Naive thymus-derived CD4-positive, alpha-beta T cell (primary cell): ENCODE results near the gene OGFOD2. TPM values are rescaled to one million over a fixed set of nuclear protein-coding genes. Genes with fewer than 3 reads are reported as not detected.
A peak's percentile ranks its signal among the peaks of the same experiment; 100 is the strongest.

Experiments
- ATAC-seq: fragments of 150-1000 bp; cut with Tn5 transposase; 2 replicates; pipeline ENCODE4 v1.10.0; 2021; ENCODE audit warnings: mild to moderate bottlenecking, moderate library complexity
- CTCF ChIA-PET: fragments of 350-600 bp; sonication (Branson Sonifier 250); formaldehyde crosslinking; loops from one replicate; lab custom pipeline; 2021; ENCODE audit warnings: antibody characterized with exemption; lab: Charles Lee
- POLR2A ChIA-PET: fragments of 350-600 bp; sonication (Branson Sonifier 250); formaldehyde crosslinking; loops from one replicate; lab custom pipeline; 2021; ENCODE audit warnings: antibody characterized with exemption, inconsistent platforms; lab: Charles Lee
- DNase-seq, 9 donors: peaks; one replicate each; pipeline versions ENCODE4 v3.0.0 to v3.0.0-alpha.2; 2020 to 2022; ENCODE audit warnings: mixed read lengths in 1 of 9
- H3K27ac ChIP-seq: one replicate; pipeline ENCODE4 v1.7.0; 2013; ENCODE audit warnings: mild to moderate bottlenecking, low read depth, low read length, moderate library complexity
- H3K27me3 ChIP-seq, 2 donors: one replicate each; pipeline ENCODE4 v1.7.0; 2013; ENCODE audit warnings: low read length in 2 of 2, mild to moderate bottlenecking in 2 of 2, moderate library complexity in 2 of 2; ENCODE audit not compliant: control insufficient read depth in 2 of 2, insufficient read depth in 2 of 2
- H3K36me3 ChIP-seq, 3 experiments: 1 replicate in 2 of 3; 2 replicates in 1 of 3; pipeline ENCODE4 v1.7.0; 2013; ENCODE audit warnings: low read length in 3 of 3, mild to moderate bottlenecking in 3 of 3, moderate library complexity in 1 of 3; ENCODE audit not compliant: insufficient read depth in 3 of 3, control insufficient read depth in 2 of 3
- H3K4me1 ChIP-seq, 2 donors: one replicate each; pipeline ENCODE4 v1.7.0; 2013; ENCODE audit warnings: low read length in 2 of 2, mild to moderate bottlenecking in 2 of 2, moderate library complexity in 1 of 2; ENCODE audit not compliant: control insufficient read depth in 2 of 2, insufficient read depth in 2 of 2
- H3K4me3 ChIP-seq: 2 replicates; pipeline ENCODE4 v1.7.0; 2013; ENCODE audit warnings: mild to moderate bottlenecking, low read length
- H3K9me3 ChIP-seq, 3 experiments: 1 replicate in 2 of 3; 2 replicates in 1 of 3; pipeline ENCODE4 v1.7.0; 2013; ENCODE audit warnings: low read length in 3 of 3; ENCODE audit not compliant: control insufficient read depth in 2 of 3
- H3K27ac Mint-ChIP-seq, 9 donors: one replicate each; pipeline ENCODE4 v1.8.0; 2020 to 2022; ENCODE audit warnings: mixed read lengths in 9 of 9, mild to moderate bottlenecking in 8 of 9, moderate library complexity in 5 of 9, inconsistent platforms in 2 of 9
- H3K27me3 Mint-ChIP-seq, 5 donors: one replicate each; pipeline ENCODE4 v1.8.0; 2021 to 2022; ENCODE audit warnings: mixed read lengths in 5 of 5, mild to moderate bottlenecking in 1 of 5
- H3K36me3 Mint-ChIP-seq, 5 donors: one replicate each; pipeline ENCODE4 v1.8.0; 2020 to 2022; ENCODE audit warnings: mixed read lengths in 5 of 5, mild to moderate bottlenecking in 3 of 5, inconsistent platforms in 1 of 5
- H3K4me1 Mint-ChIP-seq, 7 donors: one replicate each; pipeline ENCODE4 v1.8.0; 2020 to 2022; ENCODE audit warnings: mixed read lengths in 7 of 7, mild to moderate bottlenecking in 3 of 7, inconsistent platforms in 1 of 7
- H3K4me3 Mint-ChIP-seq, 10 donors: one replicate each; pipeline ENCODE4 v1.8.0; 2020 to 2022; ENCODE audit warnings: mild to moderate bottlenecking in 10 of 10, mixed read lengths in 10 of 10, moderate library complexity in 6 of 10, inconsistent platforms in 2 of 10
- H3K9me3 Mint-ChIP-seq, 11 donors: one replicate each; pipeline ENCODE4 v1.8.0; 2020 to 2022; ENCODE audit warnings: mixed read lengths in 11 of 11, mild to moderate bottlenecking in 4 of 11, inconsistent platforms in 1 of 11, moderate library complexity in 1 of 11
- intact Hi-C, 2 donors: fragments of 100-400 bp; cut with micrococcal nuclease; formaldehyde crosslinking; loops; one replicate each; pipeline ENCODE4 v1.15.1; 2023
- polyA plus RNA-seq, 2 donors: library from polyadenylated mRNA; unstranded; fragments of 300-500 nt; fragmentation: Illumina TruSeq; gene quantifications; one replicate each; pipeline ENCODE4 v1.2.3, GENCODE V29; 2021
- total RNA-seq, 6 experiments: library from RNA in 5 of 6; stranded (reverse) in 5 of 6; gene quantifications; 1 replicate in 5 of 6; 2 replicates in 1 of 6; pipeline ENCODE4 v1.2.3 and lab custom pipeline; 2021 to 2026

The OGFOD2 gene
- total and polyA plus RNA-seq, 7 experiments from 2014 or later: 16.8 to 49.1 (median 21.7) TPM

DNA sequence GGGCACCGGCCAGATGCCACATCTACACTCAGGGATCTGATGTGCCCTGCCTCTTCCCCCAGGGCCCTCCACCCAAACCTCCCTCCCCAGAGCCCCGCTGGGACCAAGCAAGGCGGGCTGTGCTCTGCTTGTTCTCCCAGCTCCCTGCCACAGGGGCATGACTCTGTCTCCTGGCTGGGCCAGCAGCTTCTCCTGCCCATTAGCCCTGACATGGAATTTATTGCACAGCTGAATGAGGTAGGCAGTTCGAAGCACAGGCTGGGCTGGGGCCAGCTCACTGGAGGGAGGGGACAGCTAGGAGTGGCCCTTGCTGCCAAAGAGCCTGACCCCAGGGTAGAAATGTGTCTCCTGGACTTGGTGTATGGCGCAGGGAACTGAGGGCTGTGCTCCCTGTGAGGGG, 47.8 kb downstream of the OGFOD2 start:
- Mint-ChIP-seq H3K9me3 (peaks cover 0 to 1% (median 0%) of the 10 kb centered on the region in 11 donors), H3K36me3 (peaks cover 0 to 16% (median 0%) of the 10 kb centered on the region in 5 donors), H3K27ac (peak overlapping the region in 1 of 9 donors; percentile 28), H3K4me3 (no peak overlapping the region), H3K27me3 (no peaks in the 10 kb centered on the region), H3K4me1 (peaks cover 17 to 65% (median 52%) of the 10 kb centered on the region in 7 donors)
- no peak overlapping the region for H3K4me3 ChIP-seq
- ATAC-seq (no peak), DNase-seq (no peak)
- H3K4me1 ChIP-seq: peaks cover 0 to 3% of the 10 kb centered on the region in 2 donors
- H3K36me3 ChIP-seq: peaks cover 0 to 34% (median 0%) of the 10 kb centered on the region in 3 experiments
- H3K9me3 ChIP-seq: no peaks in the 10 kb centered on the region
- ChIA-PET CTCF (no interaction called here), POLR2A (no interaction called here)
- no peak overlapping the region for H3K27ac ChIP-seq
- intact Hi-C loops: no loop called here
- no peaks in the 10 kb centered on the region for H3K27me3 ChIP-seq

DNA sequence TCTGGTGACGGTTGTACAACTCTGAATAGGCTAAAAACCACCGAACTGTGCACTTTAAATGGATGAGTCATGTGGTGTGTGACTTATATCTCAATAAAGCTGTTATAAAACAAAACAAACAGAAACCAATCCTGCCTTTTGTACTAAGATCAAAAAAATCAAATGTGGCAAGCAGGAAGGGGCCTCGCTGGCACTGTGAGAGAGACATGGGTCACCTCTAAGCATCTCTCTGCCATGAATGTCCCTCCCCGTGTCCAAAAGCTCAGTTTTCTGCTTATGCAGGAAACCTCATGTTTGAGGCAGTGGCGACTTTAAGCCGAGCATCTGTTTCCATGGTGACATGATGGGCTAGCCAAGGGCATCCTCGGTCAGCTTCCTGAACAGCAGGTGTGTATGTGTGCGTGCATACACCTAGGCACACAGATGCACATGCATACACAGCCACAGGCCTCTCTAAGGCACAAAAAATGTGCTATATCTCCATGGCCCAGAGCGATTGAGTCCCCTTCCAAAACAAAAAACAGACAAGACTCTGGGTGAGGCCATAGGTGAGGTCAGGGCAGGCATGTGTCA, 49.9 kb downstream of the OGFOD2 start:
- DNase-seq (no peak), ATAC-seq (peak; percentile 41)
- no peaks in the 10 kb centered on the region for H3K9me3 ChIP-seq
- no peaks in the 10 kb centered on the region for H3K27me3 Mint-ChIP-seq
- no peak overlapping the region for H3K27ac ChIP-seq
- H3K4me3 ChIP-seq: no peak overlapping the region
- H3K36me3 Mint-ChIP-seq: peaks cover 0 to 16% (median 0%) of the 10 kb centered on the region in 5 donors
- peaks cover 10 to 66% (median 59%) of the 10 kb centered on the region in 7 donors for H3K4me1 Mint-ChIP-seq
- H3K9me3 Mint-ChIP-seq: peaks cover 0 to 1% (median 0%) of the 10 kb centered on the region in 11 donors
- peak overlapping the region; percentile 11 to 57 (median 43) for H3K27ac Mint-ChIP-seq
- no peak overlapping the region for H3K4me3 Mint-ChIP-seq
- peaks cover 0 to 3% of the 10 kb centered on the region in 2 donors for H3K4me1 ChIP-seq
- POLR2A ChIA-PET: interaction anchor here (0.5 to 0.6 kb wide), 2 partner anchors 9 to 1583 kb away, joined by 3 read pairs; no protein-coding TSS in a partner anchor
- no peaks in the 10 kb centered on the region for H3K27me3 ChIP-seq
- intact Hi-C loops: no loop called here
- CTCF ChIA-PET: interaction anchor here (0.6 to 1.1 kb wide), 2 partner anchors 212 to 1732 kb away, joined by 3 read pairs; no protein-coding TSS in a partner anchor
- peaks cover 0 to 47% (median 0%) of the 10 kb centered on the region in 3 experiments for H3K36me3 ChIP-seq

DNA sequence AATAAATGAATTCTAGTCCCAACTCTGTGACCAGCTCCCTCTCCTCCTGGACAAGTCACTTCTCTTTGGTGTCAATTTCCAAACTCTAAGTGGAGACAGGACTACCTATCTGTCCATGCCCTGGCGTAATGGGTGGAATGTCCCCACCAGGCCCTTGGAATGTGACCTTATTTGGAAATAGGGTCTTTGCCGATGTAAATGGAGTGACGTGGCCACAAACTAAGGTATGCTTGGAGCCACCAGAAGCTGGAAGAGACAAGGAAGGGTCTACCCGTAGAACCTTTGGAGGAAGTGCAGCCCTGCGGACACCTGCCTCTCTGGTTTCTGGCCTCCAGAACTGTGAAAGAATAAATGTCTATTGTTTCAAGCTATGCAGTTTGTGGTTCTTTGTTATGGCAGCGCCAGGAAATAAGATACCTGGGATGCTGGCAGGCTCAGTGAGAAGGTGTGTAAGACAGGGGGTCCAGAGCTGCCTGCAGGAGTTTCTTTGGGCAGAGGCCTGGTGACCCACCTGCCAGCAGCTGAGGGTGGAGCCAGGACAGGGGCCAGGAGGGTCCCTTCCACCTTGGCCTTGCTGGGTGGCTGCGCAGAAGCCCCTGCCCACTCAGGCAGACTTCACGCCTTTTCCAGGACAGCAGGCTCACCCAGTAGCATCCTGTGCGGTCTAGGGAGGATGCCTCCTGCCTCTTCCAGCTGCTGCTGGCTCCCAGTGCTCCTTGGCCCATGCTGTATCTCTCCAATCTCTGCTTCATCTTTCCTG, 51.2 kb downstream of the OGFOD2 start:
- Mint-ChIP-seq H3K4me3 (no peak overlapping the region), H3K36me3 (peaks cover 0 to 23% (median 0%) of the 10 kb centered on the region in 5 donors), H3K27me3 (no peaks in the 10 kb centered on the region), H3K9me3 (peaks cover 0 to 1% (median 0%) of the 10 kb centered on the region in 11 donors), H3K4me1 (peaks cover 10 to 66% (median 54%) of the 10 kb centered on the region in 7 donors), H3K27ac (peak overlapping the region in 4 of 9 donors; percentile 3 to 85 (median 67))
- no peak overlapping the region for H3K27ac ChIP-seq
- peaks cover 0 to 58% (median 0%) of the 10 kb centered on the region in 3 experiments for H3K36me3 ChIP-seq
- H3K27me3 ChIP-seq: no peaks in the 10 kb centered on the region
- no peak overlapping the region for H3K4me3 ChIP-seq
- no peak for ATAC-seq
- ChIA-PET CTCF (no interaction called here), POLR2A (no interaction called here)
- DNase-seq: no peak
- intact Hi-C loops: no loop called here
- peaks cover 0 to 3% of the 10 kb centered on the region in 2 donors for H3K4me1 ChIP-seq
- no peaks in the 10 kb centered on the region for H3K9me3 ChIP-seq

DNA sequence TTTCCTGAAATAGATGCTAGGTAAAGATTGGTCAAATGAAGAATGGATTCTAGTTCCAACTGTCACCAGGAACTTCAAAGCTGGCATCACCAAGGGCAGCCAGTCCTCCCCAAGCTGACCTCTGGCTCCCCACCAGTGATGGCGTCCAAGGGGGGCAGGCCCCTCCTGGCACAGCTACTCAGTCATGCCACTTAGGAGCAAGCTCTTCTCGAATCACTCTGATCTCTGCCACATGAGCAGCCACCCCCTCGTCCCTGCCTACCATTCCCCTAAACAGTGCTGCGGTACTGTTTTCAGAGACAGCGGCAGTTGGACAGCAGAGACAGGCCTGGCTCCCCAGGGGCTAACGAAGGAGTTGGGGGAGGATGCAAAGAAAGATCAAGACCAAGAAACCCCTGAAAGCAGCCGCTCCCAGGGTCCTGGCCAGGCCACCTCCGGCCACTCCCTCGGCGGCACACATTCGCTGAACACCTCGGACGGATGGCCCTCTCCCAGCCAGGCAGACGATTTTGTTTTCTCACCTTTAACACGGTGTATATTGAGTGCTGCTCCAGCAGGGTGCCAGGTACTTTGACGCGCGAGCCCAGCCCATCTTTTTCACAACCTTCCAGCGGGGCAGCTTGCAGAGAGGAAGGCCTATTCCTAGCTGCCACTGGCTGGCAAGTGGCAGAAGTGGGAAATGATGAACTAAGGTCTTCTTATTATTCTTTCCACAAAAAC, 52.8 kb downstream of the OGFOD2 start:
- peaks cover 0 to 3% of the 10 kb centered on the region in 2 donors for H3K4me1 ChIP-seq
- H3K4me3 ChIP-seq: no peak overlapping the region
- CTCF ChIA-PET: interaction anchor here (0.7 to 0.8 kb wide), 2 partner anchors 15 to 61 kb away, joined by 3 to 4 read pairs; no protein-coding TSS in a partner anchor
- ATAC-seq: no peak
- POLR2A ChIA-PET: interaction anchor here (0.6 kb wide), 2 partner anchors 22 to 142 kb away, joined by 3 to 4 read pairs; no protein-coding TSS in a partner anchor
- H3K9me3 ChIP-seq: no peaks in the 10 kb centered on the region
- Mint-ChIP-seq H3K9me3 (peaks cover 0 to 1% (median 0%) of the 10 kb centered on the region in 11 donors), H3K4me1 (peaks cover 0 to 69% (median 49%) of the 10 kb centered on the region in 7 donors), H3K27me3 (no peaks in the 10 kb centered on the region), H3K36me3 (peaks cover 0 to 28% (median 0%) of the 10 kb centered on the region in 5 donors), H3K4me3 (peak overlapping the region in 1 of 10 donors; percentile 23), H3K27ac (peak overlapping the region in 8 of 9 donors; percentile 65 to 93 (median 84))
- H3K27ac ChIP-seq: peak overlapping the region; percentile 7
- H3K27me3 ChIP-seq: no peaks in the 10 kb centered on the region
- H3K36me3 ChIP-seq: peaks cover 0 to 62% (median 0%) of the 10 kb centered on the region in 3 experiments
- DNase-seq: no peak
- intact Hi-C loops: no loop called here

DNA sequence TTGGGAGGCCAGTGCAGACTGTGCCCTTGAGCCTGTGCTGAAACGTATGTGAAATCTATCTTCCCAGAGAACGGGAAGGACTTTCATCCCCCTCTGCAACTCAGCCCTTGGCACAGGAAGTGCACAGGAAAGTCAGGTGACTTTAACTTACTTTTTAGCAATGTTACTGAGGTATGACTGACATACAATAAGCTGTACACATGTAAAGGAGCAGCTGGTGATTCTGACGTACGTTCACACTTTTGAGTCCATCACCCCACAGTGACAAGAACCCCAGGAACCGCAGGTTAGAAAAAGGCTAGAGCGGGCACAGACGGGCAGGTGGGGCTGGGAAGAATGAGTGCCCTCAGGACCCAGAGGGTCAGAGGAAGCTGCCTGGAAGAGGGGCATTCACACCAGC, 53.4 kb downstream of the OGFOD2 start:
- no peaks in the 10 kb centered on the region for H3K9me3 ChIP-seq
- peaks cover 3 to 67% (median 51%) of the 10 kb centered on the region in 7 donors for H3K4me1 Mint-ChIP-seq
- peaks cover 0 to 31% (median 0%) of the 10 kb centered on the region in 5 donors for H3K36me3 Mint-ChIP-seq
- ChIA-PET CTCF (no interaction called here), POLR2A (no interaction called here)
- peaks cover 0 to 7% of the 10 kb centered on the region in 2 donors for H3K4me1 ChIP-seq
- DNase-seq (peak in 3 of 9 donors; percentile 13 to 29 (median 18)), ATAC-seq (no peak)
- intact Hi-C loops: no loop called here
- peak overlapping the region in 3 of 10 donors; percentile 19 to 48 (median 23) for H3K4me3 Mint-ChIP-seq
- H3K27me3 ChIP-seq: no peaks in the 10 kb centered on the region
- peaks cover 0 to 67% (median 0%) of the 10 kb centered on the region in 3 experiments for H3K36me3 ChIP-seq
- H3K27ac Mint-ChIP-seq: peak overlapping the region in 8 of 9 donors; percentile 65 to 93 (median 84)
- H3K27me3 Mint-ChIP-seq: no peaks in the 10 kb centered on the region
- H3K27ac ChIP-seq: peak overlapping the region; percentile 27
- peaks cover 0 to 1% (median 0%) of the 10 kb centered on the region in 11 donors for H3K9me3 Mint-ChIP-seq
- no peak overlapping the region for H3K4me3 ChIP-seq

DNA sequence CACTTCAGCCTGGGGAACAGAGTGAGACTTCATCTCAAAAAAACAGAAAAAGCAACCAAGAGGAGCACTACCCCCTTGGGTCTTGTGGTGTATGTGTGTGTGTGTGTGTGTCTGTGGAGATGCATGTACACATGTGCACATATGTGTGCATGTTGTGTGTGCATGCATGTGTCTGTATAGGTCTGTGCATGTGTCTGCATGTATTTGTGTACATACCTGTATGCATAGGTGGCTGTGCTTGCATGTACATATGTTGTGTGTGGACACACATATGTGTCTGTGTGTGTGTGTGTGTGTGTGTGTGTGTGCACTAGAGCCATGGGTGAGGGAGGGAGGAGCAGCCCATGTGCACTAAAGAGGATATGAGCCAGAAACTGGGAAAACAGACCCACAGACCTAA, 54.5 kb downstream of the OGFOD2 start:
- Histone ChIP-seq H3K27me3 (no peaks in the 10 kb centered on the region), H3K4me3 (no peak overlapping the region), H3K9me3 (no peaks in the 10 kb centered on the region), H3K4me1 (peaks cover 0 to 18% of the 10 kb centered on the region in 2 donors), H3K36me3 (peaks cover 0 to 70% (median 0%) of the 10 kb centered on the region in 3 experiments), H3K27ac (no peak overlapping the region)
- POLR2A ChIA-PET: no interaction called here
- Mint-ChIP-seq H3K27me3 (no peaks in the 10 kb centered on the region), H3K4me1 (peaks cover 11 to 70% (median 52%) of the 10 kb centered on the region in 7 donors), H3K9me3 (peaks cover 0 to 1% (median 0%) of the 10 kb centered on the region in 11 donors), H3K36me3 (peaks cover 0 to 37% (median 0%) of the 10 kb centered on the region in 5 donors), H3K27ac (peak overlapping the region in 6 of 9 donors; percentile 4 to 93 (median 68)), H3K4me3 (peak overlapping the region in 1 of 10 donors; percentile 23)
- ATAC-seq: no peak
- no peak for DNase-seq
- intact Hi-C loops: no loop called here
- CTCF ChIA-PET: interaction anchor here (0.7 kb wide), 1 partner anchor 967 kb away, joined by 3 read pairs; no protein-coding TSS in a partner anchor
